ENCODE measurements around the gene MGAT2.
"Not testable (repeated sequence)": the region's sequence is repeated elsewhere in the genome, so short reads cannot be mapped to it uniquely, and the experiment has no call there.

- TF ChIP-seq CTCF, POLR2A (IDR thresholded peaks at IDR 0.05): not testable (repeated sequence)
Observed at GRCh38 chr14:49657500-49657899, 36.9 kb downstream of the MGAT2 start.
